Subcutaneous abdominal adipose tissue (tissue), 5 donors: Measurements from ENCODE around the gene ATP6V0A1.

Experiments
- H3K27ac ChIP-seq: one replicate; pipeline ENCODE4 v1.7.0; 2013; ENCODE audit warnings: low read depth, mild to moderate bottlenecking, inconsistent platforms, low read length, moderate library complexity
- H3K27me3 ChIP-seq, 5 donors: one replicate each; pipeline ENCODE4 v1.7.0; 2013; ENCODE audit warnings: low read length in 5 of 5, inconsistent platforms in 1 of 5; ENCODE audit not compliant: control insufficient read depth in 5 of 5, insufficient read depth in 4 of 5
- H3K36me3 ChIP-seq, 5 donors: one replicate each; pipeline ENCODE4 v1.7.0; 2013; ENCODE audit warnings: low read length in 5 of 5; ENCODE audit not compliant: control insufficient read depth in 5 of 5, insufficient read depth in 5 of 5
- H3K4me1 ChIP-seq, 5 donors: one replicate each; pipeline ENCODE4 v1.7.0; 2013; ENCODE audit warnings: low read length in 5 of 5, mild to moderate bottlenecking in 3 of 5, moderate library complexity in 1 of 5; ENCODE audit not compliant: control insufficient read depth in 5 of 5, insufficient read depth in 5 of 5
- H3K4me3 ChIP-seq, 5 donors: one replicate each; pipeline ENCODE4 v1.7.0; 2013; ENCODE audit warnings: low read length in 5 of 5, low read depth in 1 of 5
- H3K9ac ChIP-seq, 5 donors: one replicate each; pipeline ENCODE4 v1.7.0; 2013; ENCODE audit warnings: low read length in 5 of 5, mild to moderate bottlenecking in 4 of 5, moderate library complexity in 3 of 5
- H3K9me3 ChIP-seq, 5 donors: one replicate each; pipeline ENCODE4 v1.7.0; 2013; ENCODE audit warnings: low read length in 5 of 5; ENCODE audit not compliant: control insufficient read depth in 5 of 5
- donor health status: healthy.
- donor health status: healthy.
- donor health status: healthy.
- donor health status: healthy.
- donor health status: healthy.

The ATP6V0A1 gene

DNA sequence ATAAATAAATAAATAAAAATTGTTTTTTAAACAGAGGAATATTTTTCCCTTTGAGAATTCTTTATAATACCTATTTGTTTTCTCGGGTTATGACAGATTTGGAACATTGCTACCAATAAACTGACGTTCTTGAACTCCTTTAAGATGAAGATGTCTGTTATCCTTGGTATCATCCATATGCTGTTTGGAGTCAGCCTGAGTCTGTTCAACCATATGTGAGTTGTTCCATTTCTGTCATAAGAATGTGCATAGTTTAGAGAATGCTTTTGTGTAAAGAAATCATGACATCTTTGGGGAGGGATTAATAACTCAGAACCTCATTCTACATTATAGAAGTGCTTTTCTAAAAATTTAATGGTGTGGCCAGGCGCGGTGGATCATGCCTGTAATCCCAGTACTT, 40.1 kb downstream of the ATP6V0A1 start:
- no peaks in the 10 kb centered on the region for H3K9me3 ChIP-seq
- peaks cover 39 to 90% (median 67%) of the 10 kb centered on the region in 5 donors for H3K36me3 ChIP-seq
- H3K4me3 ChIP-seq: no peak overlapping the region
- no peaks in the 10 kb centered on the region for H3K27me3 ChIP-seq
- peaks cover 0 to 2% (median 0%) of the 10 kb centered on the region in 5 donors for H3K4me1 ChIP-seq
- no peak overlapping the region for H3K27ac ChIP-seq
- no peak overlapping the region for H3K9ac ChIP-seq

DNA sequence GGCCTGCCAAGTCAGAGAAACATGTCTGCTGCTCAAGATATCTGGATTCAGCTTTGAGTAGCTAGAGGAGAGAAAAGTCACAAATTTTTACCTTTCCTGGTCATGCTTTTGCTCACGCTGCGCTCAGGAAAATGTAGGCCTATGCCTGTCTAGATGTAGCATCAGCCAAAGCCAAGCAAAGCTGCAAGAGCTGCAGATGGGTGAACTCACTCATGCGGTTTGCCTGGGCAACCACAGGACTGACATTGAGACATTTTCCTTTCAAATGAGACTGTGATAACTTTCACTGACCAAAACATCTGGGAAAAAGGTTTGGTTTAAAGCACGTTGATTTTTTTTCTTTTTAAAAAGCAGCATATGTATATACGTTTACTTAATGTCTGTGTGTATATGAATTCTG, 43.4 kb downstream of the ATP6V0A1 start:
- Histone ChIP-seq H3K4me3 (no peak overlapping the region), H3K4me1 (no peaks in the 10 kb centered on the region), H3K27ac (no peak overlapping the region), H3K9me3 (no peaks in the 10 kb centered on the region), H3K9ac (no peak overlapping the region), H3K36me3 (peaks cover 29 to 85% (median 50%) of the 10 kb centered on the region in 5 donors), H3K27me3 (no peaks in the 10 kb centered on the region)

DNA sequence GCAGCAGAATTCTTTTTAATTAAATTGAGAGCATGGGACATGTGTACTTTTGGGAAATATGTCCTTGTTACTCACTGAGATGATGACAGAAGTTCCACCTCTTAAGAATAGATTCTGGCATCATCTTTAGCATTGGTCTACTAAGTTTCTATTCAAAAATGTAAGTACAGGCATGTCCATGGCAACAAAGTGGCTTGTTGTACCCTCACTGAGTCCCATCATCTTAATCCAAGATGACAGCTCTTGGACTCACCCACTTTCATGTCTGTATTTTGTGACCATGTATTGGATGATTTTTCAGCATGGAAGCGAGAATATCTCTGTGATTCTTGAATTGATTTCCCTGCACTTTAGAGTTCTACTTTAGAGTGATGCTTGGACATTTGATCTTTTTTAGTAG, 44.2 kb downstream of the ATP6V0A1 start:
- Histone ChIP-seq H3K4me3 (no peak overlapping the region), H3K9me3 (no peaks in the 10 kb centered on the region), H3K36me3 (peaks cover 29 to 86% (median 57%) of the 10 kb centered on the region in 5 donors), H3K4me1 (no peaks in the 10 kb centered on the region), H3K27ac (no peak overlapping the region), H3K27me3 (no peaks in the 10 kb centered on the region), H3K9ac (no peak overlapping the region)

DNA sequence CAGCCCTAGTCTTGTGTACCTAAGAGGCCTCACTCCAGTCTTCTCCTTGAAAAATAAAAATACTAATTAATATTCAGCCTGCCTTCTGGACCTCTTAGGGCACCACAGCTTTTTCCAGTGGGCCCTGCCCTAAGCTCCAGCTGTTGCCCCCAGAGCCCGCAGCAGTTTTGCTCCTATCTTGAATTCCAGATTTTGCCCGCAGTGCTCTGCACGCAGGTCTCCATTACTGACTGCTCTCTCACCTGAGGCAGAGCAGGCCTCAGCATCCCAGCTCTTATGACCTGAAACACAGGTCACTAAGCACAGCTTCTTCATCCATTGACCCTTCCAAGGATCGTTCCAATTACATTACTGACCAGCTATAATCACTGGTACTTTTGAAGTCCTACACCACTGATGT, 49.0 kb downstream of the ATP6V0A1 start:
- no peak overlapping the region for H3K9ac ChIP-seq
- H3K27ac ChIP-seq: no peak overlapping the region
- H3K36me3 ChIP-seq: peaks cover 15 to 75% (median 56%) of the 10 kb centered on the region in 5 donors
- H3K4me1 ChIP-seq: peaks cover 7 to 20% (median 10%) of the 10 kb centered on the region in 5 donors
- H3K4me3 ChIP-seq: no peak overlapping the region
- no peaks in the 10 kb centered on the region for H3K9me3 ChIP-seq
- no peaks in the 10 kb centered on the region for H3K27me3 ChIP-seq

DNA sequence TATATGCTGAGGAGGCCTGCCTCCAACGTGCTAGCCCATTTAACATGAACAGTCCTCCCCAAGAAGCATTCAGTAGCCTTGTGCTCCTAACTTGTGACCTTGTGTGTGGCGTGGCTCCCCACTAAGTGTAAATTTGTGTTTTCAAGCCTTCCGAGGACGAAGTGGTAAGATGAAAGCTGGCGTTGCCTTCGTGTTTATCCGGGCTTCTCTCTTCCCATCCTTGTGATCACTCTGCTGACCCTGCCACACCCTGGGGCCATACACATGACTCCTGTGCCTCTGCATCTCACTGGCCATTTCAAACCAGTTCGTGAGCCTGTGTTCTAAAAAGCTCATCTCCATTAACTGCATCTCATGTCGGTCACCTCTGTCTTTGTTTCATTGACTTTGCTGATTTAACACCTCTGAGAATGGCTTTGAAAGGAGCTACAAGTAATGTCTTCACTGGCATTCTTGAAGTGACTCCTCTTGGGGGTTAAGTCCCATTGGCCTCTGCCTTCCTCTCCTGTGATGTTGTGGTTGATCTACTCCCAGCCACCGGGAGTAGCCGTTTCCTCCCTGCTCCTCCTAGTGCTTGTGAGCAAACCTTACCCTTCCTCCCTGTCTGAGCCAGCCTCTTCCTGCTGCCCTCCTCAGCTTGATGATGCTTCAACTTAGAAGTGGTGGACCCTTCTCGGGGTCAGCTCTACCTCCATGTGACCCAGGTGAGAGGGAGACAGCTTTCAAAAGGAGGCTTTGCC, 49.9 kb downstream of the ATP6V0A1 start:
- Histone ChIP-seq H3K4me3 (no peak overlapping the region), H3K9me3 (no peaks in the 10 kb centered on the region), H3K4me1 (peaks cover 12 to 29% (median 19%) of the 10 kb centered on the region in 5 donors), H3K9ac (no peak overlapping the region), H3K27ac (no peak overlapping the region), H3K27me3 (no peaks in the 10 kb centered on the region), H3K36me3 (peaks cover 6 to 66% (median 49%) of the 10 kb centered on the region in 5 donors)

DNA sequence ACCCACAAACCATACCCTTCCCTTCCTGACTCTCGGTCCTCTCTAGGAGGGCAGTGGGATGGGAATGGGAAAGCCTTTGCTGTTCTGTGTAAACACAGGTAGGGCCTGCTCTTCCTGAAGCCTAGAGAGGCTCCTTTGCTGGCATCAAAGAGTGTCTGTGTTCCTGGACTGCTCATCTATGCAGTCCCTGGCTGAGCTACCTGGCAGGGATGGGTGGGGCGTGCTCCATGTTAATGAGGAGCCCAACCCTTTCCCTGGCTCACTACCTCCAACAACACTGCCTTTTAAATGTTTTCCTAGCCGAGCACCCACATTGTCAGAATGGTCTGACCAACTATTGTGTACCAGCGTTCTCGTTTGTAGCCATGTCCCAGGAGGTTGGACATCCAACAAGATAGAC, 50.7 kb downstream of the ATP6V0A1 start:
- no peak overlapping the region for H3K9ac ChIP-seq
- H3K9me3 ChIP-seq: no peaks in the 10 kb centered on the region
- H3K4me3 ChIP-seq: no peak overlapping the region
- H3K27ac ChIP-seq: no peak overlapping the region
- no peaks in the 10 kb centered on the region for H3K27me3 ChIP-seq
- peaks cover 18 to 37% (median 27%) of the 10 kb centered on the region in 5 donors for H3K4me1 ChIP-seq
- peaks cover 0 to 63% (median 50%) of the 10 kb centered on the region in 5 donors for H3K36me3 ChIP-seq

DNA sequence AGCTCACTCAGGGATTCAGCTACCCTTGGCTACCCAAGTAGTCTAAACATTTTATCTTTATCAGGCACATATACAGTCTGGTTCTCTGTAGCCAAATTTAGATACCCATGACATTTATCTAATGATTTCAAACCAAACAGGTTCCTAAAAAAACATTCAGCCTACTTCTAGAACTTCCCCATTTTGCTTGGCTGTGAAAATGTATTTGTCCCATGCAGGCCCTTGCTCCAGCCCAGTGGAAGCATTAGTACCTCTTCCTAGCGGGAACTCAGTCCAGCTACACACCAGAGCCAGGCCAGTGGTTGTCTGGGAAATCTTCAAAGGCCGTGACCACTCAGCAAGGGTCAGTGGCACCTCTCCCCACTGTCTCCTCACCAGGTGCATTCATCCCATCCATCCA, 51.2 kb downstream of the ATP6V0A1 start:
- H3K27me3 ChIP-seq: no peaks in the 10 kb centered on the region
- H3K36me3 ChIP-seq: peaks cover 0 to 63% (median 51%) of the 10 kb centered on the region in 5 donors
- no peak overlapping the region for H3K9ac ChIP-seq
- no peak overlapping the region for H3K4me3 ChIP-seq
- peaks cover 20 to 41% (median 31%) of the 10 kb centered on the region in 5 donors for H3K4me1 ChIP-seq
- H3K9me3 ChIP-seq: no peaks in the 10 kb centered on the region
- no peak overlapping the region for H3K27ac ChIP-seq

DNA sequence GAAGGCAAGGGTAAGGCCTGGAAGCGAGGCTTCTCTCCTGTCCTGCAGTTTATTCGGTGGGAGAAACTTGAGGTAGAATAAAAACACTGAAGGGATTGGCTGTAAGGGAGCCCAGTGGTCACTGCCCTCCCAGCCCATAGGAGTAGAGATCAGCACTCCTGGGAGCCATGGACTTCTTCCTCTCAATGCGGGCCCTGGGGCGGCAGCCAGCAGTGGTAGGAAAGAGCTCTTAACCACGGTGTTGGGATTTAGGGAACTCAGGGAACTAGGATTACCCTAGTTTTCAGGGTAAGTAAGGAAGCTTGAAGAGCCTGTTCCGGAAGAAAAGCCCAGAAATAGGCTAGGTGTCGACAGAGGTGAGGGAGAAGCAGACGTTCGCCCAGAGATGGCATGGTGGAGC, 53.6 kb downstream of the ATP6V0A1 start:
- Histone ChIP-seq H3K9me3 (no peaks in the 10 kb centered on the region), H3K27ac (peak overlapping the region; percentile 96), H3K4me3 (peak overlapping the region in 1 of 5 donors; percentile 14), H3K36me3 (peaks cover 0 to 58% (median 45%) of the 10 kb centered on the region in 5 donors), H3K27me3 (no peaks in the 10 kb centered on the region), H3K9ac (peak overlapping the region; percentile 25 to 96 (median 65)), H3K4me1 (peaks cover 20 to 59% (median 47%) of the 10 kb centered on the region in 5 donors)

DNA sequence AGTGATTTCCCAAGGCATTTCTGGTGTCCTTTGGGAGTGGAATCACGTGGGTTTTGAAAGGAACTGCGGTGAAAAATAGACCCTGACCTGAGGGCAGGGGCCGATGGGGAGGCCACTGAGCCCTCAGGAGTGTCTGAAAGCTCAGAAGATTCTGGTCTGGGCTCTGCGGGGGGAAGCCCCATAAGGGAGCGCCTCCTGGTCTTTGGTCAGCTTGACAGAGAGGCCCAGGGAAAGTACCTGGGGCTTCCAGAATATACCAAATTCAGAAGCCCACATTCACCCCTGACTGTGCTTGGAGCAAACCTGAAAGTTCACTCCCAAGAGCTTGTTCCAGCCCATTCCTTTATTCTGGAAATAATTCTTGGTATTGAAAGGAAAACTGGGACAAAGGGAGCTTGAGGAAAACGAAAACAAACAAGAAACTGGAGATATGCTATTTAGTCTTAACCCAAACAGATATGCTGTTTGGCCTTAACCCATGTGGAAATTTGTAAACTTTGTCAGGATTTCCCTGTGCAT, 54.1 kb downstream of the ATP6V0A1 start:
- Histone ChIP-seq H3K9ac (peak overlapping the region; percentile 48 to 96 (median 71)), H3K4me1 (peaks cover 23 to 64% (median 52%) of the 10 kb centered on the region in 5 donors), H3K9me3 (no peaks in the 10 kb centered on the region), H3K27me3 (no peaks in the 10 kb centered on the region), H3K27ac (peak overlapping the region; percentile 96), H3K36me3 (peaks cover 0 to 54% (median 40%) of the 10 kb centered on the region in 5 donors), H3K4me3 (peak overlapping the region in 1 of 5 donors; percentile 14)

DNA sequence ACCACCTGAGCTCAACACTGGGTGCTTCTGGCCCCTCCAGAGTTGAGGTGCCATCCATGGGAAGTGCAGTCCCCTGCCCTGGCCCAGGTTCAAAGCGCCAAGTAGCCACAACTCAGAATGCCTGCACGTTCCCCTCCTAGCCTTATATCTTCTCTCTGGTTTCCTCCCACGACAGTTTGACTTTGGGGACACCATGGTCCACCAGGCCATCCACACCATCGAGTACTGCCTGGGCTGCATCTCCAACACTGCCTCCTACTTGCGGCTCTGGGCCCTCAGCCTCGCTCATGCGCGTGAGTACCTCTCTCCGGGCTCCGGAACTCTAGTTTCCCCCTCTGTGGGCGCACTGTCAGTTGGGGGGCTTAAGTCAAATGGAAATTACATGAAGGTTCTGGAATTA, 55.0 kb downstream of the ATP6V0A1 start:
- Histone ChIP-seq H3K27ac (peak overlapping the region; percentile 96), H3K9me3 (no peaks in the 10 kb centered on the region), H3K27me3 (no peaks in the 10 kb centered on the region), H3K4me1 (peaks cover 32 to 73% (median 61%) of the 10 kb centered on the region in 5 donors), H3K36me3 (peaks cover 0 to 45% (median 33%) of the 10 kb centered on the region in 5 donors), H3K4me3 (no peak overlapping the region), H3K9ac (peak overlapping the region; percentile 48 to 96 (median 71))
